CD4-positive, alpha-beta T cell treated with Interleukin-6 at 100 ng/mL for 8 hours (primary cell): ENCODE measurements around the gene TIMM13.

Source experiments
- DNase-seq: peaks from one replicate; pipeline ENCODE4 v3.0.0-alpha.2; 2020; ENCODE audit warnings: mixed read lengths, low spot score

TIMM13 gene

GRCh38 chr19:2381148-2381820, 46.1 kb downstream of the TIMM13 start:
- DNase-seq: no peak

GRCh38 chr19:2380567-2380966, 46.8 kb downstream of the TIMM13 start:
- DNase-seq: no peak

DNA sequence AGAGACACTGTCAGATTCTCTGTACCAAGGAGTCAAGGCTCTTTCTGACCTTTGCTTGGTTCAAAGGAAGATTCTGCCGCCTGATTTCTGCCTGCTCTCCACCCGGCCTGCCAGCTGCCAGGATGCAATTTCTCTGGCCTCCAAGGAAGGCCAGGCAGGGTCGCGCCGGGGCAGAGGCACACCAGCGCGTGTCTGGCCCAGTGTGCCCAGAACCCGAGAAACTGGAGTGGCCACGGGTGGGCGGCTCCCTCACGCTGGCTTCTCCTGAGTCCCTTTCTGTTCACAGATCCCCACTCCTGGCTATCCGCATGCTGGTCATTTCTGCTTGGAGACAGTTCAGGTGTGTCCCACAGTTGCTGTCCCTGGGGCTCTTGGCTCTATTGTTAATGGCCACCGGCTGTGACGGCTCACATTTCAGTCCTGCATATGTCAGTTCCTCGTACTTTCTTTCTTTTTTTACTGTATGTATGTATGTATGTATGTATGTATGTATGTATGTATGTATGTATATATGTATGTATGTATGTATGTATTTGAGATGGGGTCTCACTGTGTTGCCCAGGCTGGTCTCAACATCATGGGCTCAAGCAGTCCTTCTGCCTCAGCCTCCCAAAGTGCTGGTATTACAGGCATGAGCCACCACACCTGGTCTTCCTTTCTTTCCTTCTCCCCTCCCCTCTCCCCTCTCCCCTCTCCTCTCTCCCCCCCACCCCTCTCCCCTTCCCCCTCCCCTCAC, 50.4 kb downstream of the TIMM13 start:
- DNase-seq: no peak
